ENCODE data around the gene GRK4.
"Not testable (repeated sequence)": the region's sequence is repeated elsewhere in the genome, so short reads cannot be mapped to it uniquely, and the experiment has no call there.

Gene GRK4

DNA sequence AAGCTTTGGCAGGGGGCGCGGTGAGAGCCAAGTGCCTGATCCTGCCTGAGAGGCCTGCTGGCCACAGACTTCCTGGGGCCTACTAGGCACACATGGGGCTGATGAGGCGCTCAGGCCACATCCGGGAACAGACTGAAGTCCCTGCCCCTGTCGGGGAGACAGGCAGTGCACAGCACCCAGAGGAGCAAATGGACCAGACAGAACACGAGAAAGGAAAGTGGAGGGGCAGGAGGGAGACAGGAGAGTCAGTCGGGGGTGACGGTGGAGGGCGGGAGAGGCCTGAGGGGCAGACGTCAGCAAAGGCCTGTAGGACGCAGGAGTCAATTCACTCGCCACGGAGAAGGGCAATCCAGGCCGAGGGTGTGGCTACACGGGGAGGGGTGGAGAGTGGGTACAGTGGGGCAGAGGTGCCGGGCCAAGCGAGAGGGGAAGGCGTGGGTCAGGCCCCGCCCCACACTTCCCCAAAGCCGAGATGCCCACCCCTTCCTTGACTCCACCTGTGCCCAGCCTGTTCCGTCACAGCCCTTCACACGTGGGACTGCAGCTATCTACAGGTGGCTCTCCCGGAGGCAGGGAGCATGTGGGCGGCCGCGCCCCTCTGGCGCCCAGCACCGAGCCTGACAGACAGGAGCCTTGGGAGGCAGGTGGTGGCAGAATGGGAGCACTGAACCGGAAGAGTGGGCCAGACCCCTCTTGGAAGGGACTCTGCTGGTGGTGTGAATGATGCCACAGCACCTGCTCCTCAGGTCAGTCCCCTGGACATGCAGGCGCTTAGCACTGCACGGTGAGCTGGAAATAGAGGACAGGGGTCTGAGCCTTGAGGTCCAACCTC is 20.6 kb upstream of the GRK4 start:
- peak; percentile 61 for DNase-seq

DNA sequence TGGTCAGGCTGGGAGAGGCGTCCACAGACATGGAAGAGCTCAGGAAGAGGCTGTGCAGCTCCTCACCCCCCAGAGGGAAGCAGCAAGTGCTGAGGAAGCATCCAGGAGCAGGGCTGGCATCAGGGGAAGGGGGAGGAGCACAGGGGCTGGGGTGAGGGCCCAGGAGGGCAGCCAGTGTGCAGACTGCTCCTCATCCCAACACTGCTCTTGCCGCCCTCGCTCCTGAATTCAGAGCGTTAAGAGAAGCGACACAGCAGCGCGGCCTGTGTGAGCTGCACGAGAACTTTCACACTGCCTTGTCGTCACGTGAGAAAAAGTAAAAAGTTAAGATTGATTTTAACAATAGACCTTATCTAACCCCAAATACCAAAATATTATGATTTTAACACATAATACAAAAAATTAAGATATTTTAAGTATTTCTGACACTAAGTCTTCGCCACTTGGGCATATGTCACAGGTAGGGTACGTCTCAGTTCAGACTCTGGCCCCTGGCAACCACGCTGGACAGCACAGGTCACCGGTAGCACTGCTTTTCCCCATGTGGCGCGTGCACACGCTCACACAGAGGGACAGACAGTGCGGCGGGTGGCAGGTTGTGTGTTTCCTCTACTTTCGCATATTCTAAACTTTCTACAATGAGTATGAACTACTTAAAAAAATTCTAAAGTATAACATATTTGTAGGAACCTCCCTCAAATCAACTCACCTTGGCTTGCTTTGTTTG is 19.8 kb upstream of the GRK4 start:
- DNase-seq: no peak

DNA sequence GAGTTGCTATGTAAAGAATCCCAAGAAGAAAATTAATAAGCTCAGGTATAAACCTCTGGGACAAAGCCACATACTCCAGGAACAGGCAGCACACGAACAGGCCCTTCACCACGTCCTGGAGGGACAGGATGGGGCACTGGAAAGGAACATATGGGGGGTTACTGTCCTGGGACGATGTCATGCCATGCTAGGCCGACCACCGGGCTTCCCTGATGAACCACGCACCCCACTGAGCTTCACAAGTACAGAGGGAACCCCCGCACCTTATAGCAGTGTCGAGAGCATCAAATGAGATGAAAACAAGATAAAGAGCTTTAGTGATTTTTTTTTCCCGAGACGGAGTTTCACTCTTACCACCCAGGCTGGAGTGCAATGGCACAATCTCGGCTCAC is 19.3 kb upstream of the GRK4 start:
- DNase-seq: no peak

DNA sequence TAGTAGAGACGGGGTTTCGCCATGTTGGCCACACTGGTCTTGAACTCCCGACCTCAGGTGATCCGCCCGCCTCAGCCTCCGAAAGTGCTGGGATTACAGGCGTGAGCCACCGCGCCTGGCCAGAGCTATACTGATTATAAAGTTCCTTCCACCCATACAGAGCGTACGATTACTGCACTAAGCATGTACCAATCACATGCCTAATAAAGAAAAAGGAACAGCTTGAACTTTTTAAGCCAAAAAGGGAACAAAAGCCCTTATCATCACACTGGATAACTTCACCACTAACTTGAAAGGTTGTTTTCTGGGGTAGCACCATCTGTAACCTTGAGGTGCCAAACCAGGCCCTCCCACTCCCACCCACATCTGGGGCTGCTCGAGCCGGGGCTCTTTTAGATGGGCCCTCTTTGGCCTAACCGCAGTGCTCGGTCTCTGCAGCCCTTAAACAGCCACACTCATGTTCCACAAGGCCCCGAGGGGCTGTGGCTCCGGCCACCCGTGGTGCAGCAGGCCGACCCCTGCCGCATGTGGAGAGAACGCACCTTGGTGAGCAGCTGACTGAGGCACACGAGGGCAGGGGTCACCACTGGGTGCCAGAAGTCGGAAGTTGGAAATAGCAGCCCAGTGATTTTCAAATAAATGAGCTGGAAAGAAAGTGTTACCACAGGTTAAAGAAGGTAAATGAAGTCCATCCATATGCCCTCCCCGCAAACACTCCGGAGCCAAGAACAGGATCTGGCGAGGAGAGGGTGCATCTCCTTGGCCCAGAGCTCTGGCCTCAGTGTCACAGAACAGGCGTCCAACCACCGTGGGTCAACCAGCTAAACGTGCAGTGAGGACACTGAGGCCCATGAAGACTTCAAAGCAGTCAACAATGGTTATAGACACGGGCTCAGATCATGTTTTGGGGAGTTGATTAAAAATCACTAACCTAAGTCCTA is 18.5 kb upstream of the GRK4 start:
- DNase-seq: no peak

DNA sequence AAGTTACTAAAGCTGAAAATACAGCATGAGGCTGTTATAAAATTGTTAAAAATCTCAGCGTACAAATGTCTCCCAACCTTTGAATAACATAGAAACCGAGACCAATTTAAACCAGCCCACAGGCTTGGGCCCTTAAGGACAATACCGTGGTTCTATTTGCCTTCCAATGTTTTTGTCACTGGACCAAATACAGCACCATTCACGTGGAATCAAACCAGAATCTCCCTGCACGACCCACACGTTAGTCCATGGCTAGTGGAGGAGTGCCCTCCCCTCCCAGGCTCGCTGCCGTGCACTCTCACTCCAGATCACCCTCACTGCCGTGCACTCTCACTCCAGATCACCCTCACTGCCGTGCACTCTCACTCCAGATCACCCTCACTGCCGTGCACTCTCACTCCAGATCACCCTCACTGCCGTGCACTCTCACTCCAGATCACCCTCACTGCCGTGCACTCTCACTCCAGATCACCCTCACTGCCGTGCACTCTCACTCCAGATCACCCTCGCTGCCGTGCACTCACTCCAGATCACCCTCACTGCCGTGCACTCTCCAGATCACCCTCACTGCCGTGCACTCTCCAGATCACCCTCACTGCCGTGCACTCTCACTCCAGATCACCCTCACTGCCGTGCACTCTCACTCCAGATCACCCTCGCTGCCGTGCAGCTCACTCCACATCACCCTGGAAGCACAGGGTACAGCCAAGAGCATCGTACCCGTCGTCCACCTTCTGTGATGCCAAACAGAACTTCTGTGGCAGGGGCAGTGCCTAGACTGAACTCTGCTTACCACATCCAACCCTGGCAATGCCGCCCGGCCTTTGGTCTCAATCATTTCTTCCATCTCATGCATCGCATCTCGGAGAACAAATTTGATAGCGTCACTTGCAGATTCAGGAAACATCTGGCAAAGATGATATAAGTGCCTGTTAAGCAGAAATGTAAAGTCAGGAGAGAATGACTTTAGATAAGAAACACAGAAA is 17.5 kb upstream of the GRK4 start:
- DNase-seq: not testable (repeated sequence)

DNA sequence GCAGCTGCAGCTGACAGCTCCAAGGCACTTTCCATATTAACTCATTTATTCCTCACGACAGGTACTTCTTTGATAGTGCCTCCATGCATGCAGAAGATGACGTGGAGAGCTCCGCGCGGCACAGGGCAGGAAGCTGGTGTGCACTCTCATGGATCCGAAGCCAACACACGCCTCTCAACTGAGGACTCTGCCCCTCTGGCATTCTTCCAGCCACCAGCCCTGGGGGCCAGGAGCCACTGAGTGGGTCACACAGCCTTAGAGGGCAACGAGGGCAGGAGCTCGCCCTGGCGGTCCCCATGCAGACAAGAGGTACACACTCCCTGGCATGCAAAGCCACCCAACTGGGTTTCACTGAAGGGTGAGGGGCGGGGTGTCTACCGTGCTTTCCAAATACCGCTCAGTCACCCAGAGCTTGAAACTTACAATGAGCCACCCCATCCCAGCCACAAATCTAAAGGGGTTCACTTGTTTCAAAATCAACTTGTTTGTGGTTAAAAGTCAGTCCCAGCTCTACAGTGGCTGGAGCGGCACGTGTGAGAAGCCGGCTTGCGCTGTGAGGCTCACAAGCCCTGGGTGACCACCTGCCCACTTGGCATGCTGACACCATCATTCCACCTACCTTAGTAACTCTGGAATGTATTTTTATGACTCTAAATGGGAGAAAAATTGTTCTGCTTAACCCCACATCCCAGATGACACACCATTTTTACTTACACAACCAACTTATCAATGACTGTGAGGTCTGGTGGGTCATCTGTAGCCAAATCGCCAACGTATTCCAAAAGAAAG is 16.4 kb upstream of the GRK4 start:
- no peak for DNase-seq

DNA sequence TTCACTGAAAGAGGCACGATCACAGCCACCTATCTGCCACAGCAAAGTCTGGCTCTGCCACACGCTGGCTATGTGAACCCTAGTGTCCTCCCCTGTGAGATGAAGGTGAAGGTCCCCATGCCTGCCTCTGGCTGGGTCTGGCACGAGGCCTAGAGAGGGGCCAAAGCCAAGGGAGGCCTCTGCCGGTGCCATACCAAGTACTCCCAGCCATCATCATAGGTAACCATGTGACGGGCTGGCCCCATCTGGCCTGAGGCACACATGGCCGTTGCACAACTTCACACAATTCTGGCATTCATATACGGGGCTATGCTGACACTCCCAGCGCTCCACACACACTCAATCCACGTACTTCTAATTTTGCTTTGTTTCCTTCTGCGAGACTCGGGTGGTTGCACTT is 15.4 kb upstream of the GRK4 start:
- no peak for DNase-seq

DNA sequence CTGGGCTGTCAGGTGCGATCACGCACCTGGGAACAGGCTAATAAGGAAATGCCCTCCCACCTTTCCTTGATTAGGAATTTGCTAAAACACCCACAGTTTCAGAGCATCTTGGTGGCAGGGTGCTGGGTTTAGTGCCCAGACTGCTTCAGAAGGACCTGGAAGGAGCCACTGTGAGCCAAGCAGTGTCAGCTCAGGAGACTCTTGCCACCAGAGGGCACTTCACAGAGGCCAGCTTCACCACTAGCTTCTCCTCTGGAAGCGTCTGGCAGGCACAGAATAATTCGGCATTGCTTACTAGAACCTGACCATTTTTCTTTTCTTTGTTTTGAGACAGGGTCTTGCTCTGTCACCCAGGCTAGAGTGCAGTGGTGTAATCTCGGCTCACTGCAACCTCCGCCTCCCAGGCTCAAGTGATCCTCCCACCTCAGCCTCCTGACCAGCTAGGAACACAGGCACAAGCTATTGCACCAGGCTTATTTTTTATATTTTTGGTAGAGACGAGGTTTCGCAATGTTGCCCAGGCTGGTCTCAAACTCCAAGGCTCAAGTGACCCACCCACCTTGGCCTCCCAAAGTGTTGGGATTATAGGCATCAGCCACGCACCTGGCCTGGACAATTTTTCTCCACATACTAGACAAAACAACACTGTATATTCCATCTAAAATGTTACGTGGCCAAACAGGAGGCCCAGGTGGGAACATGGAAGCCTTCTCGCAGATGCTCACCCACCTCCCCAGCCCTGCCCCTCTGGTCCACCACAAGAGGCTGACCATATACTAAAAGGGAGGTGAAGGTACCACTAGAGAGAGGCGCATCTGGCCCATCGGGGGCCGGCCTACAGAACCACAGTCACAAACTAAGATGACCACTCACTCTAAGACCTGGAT is 14.2 kb upstream of the GRK4 start:
- no peak for DNase-seq

DNA sequence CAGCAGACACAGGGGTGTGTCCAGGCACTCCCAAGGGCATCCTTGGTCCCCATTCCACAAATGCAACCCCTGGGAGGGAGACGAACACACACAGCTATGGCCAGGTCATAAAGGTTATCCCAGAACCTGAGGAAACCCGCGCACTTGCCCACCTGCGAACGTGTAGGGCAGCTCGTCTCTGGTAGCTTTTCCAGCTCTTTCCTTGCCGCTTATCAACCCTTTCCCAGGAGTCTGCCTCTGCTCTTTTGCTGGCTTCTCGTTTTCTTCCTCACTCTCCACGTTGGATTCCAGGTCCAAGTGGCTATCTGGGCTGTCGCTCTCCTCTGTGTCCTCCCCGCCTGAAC is 13.6 kb upstream of the GRK4 start:
- no peak for DNase-seq

DNA sequence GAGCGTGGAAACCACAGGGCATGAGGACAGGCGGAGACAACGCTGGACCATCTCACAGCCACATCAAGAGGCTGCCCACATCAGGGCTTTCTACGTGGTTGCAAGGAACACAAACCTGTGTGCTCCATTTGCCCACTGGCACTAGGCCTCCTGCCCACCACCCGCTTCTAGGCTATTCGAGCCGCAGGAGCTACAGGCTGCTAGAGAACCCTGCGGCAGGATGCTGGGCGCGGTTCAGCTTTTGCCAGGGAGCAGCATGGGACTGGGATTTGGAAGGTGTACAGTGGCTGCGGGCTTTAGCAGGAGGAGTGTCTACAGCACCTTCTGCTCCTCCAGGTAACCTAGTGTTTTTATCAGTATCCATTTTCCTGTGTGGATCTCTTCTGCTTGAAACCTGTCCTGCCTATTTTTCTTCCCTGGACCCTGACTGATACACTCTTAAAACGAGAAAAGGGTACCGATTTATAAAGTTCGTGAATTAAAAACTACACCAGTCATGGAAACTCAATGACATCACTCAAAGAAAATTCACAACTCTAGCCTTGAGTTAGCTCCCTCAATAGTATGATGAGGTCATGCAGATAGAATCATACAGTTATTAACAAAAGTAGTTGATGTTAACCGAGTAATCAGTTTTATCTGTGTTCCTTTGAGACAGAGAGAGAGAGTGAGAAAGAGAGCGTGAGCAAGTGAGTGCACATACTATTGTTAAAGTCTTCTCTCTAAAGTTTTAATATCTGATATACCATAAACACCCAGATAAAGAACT is 13.0 kb upstream of the GRK4 start:
- no peak for DNase-seq

DNA sequence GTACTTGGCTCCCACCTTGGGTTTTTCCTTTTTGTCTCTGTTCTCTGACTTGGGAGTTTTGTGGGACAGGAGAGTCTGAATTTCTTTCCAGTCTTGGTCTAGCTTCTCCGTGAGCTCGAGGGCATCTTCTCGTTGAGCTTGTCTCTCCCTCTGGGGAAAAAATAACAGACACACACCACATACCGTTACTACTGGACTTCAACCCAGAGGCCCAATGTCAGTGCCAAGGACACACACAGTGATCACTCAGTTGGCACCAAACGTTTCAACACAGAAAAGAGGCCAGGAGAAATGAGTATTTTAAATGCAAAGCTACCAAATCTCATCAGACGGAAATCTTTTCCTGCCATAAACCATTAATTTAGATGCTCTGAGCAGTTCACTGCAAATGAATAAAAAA is 9.9 kb upstream of the GRK4 start:
- DNase-seq: no peak

DNA sequence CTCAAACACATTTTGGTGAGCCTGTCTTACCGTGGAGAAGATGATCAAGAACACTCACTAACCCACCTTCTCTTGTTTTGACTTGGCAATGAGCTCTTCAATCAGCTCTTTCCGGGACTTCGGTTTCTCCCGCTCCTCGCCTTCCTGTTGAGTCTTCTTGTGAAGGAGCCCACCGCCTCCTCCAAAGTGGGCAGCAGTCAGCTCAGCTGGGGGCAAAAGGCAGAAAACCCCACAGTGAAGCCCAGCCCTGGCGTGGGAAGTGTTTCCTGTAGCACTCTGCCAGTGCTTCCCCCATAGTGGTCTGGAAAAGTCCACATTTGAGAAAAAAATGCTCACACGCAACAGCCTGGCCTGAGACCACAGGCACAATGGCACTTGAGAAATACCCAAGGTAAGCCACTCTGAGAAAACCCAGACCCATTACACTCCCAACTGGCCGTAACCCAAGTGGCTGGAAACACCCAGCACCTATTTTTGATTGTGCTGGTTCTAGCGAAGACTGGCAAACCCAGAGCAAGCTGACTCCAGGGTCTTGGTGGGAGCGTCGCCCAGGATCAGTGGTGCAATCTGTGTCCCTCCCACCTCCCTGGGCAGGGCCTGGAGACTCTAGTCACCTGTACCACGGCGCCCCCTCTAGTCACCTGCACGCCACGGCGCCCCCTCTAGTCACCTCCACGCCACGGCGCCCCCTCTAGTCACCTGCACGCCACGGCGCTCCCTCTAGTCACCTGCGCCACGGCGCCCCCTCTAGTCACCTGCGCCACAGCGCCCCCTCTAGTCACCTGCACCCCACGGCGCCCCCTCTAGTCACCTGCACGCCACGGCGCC is 8.8 kb upstream of the GRK4 start:
- DNase-seq: peak; percentile 59

DNA sequence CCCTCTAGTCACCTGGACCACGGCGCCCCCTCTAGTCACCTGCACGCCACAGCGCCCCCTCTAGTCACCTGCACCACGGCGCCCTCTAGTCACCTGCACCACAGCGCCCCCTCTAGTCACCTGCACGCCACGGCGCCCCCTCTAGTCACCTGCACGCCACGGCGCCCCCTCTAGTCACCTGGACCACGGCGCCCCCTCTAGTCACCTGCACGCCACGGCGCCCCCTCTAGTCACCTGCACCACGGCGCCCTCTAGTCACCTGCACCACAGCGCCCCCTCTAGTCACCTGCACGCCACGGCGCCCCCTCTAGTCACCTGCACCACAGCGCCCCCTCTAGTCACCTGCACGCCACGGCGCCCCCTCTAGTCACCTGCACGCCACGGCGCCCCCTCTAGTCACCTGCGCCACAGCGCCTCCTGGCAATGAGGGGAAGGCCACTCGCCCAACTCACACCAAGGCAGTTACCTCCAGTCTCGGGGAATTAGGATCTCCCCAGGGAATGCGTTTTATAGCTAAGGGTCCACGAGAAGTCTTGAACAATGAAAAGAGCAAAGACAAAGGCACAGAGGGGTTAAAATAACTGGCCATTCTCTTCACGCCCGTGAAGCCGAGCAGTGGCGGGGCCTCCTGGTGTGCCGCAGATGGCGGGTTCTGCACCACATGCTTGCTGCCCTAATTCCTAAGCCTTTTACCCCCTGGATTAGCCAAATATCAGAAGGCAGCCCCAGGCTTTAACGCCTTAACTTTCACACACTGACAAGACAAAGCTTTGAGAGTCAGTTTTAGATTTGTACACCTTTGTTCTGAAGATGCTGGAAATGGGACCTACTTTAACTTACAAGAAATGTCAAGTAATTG is 8.0 kb upstream of the GRK4 start:
- DNase-seq: not testable (repeated sequence)

DNA sequence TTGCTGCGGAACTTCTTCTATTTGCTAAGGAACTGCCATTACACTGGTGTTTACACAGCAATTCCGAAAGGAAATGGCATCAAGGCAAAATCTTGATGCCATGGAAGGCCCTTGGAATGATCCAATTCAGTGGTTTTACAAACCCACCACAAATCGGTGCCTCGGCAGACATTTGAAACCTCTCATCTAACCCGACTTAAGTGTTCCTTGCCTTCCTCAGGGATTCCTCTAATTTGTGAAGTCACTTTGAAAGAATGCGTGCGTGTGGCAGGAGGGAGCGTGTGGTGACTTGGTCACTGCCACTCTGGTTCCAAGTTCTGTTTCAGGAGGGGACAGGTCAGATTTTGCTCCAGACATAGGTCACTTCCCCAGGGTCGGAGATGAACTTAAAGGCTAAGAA is 4.9 kb upstream of the GRK4 start:
- DNase-seq: no peak

DNA sequence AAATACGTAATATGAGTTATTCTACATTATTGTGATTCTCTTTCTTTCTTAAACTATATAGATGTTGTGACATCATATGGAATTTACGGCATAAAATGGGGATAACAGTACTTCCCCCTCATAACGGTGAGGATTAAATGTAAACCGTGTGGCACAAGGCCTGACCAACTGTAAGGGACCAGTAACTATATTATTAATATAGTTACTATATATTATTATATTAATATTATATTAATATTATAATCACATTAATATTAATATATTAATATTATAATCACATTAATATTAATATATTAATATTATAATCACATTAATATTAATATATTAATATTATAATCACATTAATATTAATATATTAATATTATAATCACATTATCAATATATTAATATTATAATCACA is 2.9 kb upstream of the GRK4 start:
- not testable (repeated sequence) for DNase-seq

DNA sequence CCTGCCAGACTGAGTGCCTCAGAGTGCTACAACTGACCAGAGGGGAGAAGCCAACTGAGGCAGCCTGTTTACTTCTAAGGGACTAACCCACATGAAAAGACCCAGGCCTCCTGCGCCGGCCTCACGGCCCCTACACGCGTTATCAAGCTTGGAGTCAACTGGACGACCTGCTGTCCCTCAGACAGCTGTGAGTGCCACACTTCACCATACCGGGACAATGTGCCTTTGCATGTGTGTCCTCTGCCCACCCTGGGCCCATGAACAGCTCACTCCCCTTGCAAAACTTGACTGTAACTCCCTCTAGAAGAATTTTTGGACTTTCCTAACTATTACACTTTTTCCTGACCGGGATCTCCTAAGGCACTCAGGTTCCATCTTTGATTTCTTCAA is 2.0 kb upstream of the GRK4 start:
- DNase-seq: peak; percentile 24

DNA sequence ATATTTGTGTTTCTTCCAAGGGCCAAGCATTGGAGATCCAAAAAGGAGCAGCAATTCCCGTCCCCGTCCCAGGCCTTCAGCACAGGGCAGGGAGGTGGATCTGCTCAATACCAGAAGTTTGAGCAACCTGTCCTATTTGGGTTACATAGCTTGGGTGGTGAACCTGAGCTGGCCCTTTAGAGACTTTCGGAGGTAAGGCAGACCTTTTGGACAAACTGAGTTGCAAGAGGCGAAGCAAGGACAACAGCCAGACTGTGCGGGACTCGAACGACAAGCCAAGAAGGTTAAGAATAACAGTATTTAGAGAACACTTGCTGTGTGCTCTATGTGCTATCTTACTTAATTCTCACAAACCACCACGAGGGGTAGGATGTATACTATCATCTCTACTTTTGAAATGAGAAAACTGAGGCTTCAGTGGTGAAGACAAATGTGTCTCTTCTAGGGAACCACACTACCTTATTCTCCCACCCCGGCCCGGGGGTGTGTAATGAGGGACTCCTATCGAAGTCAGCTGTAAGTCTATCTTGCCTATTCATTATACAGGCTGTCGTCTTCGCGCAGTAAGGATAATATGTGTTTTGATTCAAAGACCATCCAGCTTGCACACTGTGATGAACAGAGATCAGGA is 1.4 kb upstream of the GRK4 start:
- DNase-seq: peak; percentile 46
